HepG2 (cell line): ENCODE data around the gene MPC1. TPM values are rescaled to one million over a fixed set of nuclear protein-coding genes. Genes with fewer than 3 reads are reported as not detected.

Source experiments
- FOXO1 ChIP-seq: sonication (generic); formaldehyde crosslinking; IDR thresholded peaks from 2 replicates; pipeline ENCODE4 v1.4.0; 2020; ENCODE audit warnings: missing genetic modification reagents
- HNF4G ChIP-seq, 2 experiments: sonication (generic) in 1 of 2; formaldehyde crosslinking in 1 of 2; IDR thresholded peaks; 2 replicates each; pipeline versions ENCODE4 v1.4.0 to v1.6.1; 2011 to 2020; ENCODE audit warnings: borderline replicate concordance in 2 of 2, low read depth in 2 of 2, mild to moderate bottlenecking in 2 of 2, low read length in 1 of 2, missing genetic modification reagents in 1 of 2, moderate library complexity in 1 of 2
- HOXA3 ChIP-seq: sonication (generic); formaldehyde crosslinking; IDR thresholded peaks from 2 replicates; pipeline ENCODE4 v1.5.0; 2020; ENCODE audit warnings: missing genetic modification reagents
- KAT8 ChIP-seq: IDR thresholded peaks from 2 replicates; pipeline ENCODE4 v1.6.1; 2016; ENCODE audit warnings: missing genetic modification reagents, missing compliant biosample characterization
- KLF13 ChIP-seq: sonication (generic); formaldehyde crosslinking; IDR thresholded peaks from 2 replicates; pipeline ENCODE4 v1.4.0; 2020; ENCODE audit warnings: mild to moderate bottlenecking, missing genetic modification reagents
- LCORL ChIP-seq, 2 experiments: fragments of 450-650 bp in 1 of 2; sonication (generic) in 1 of 2; formaldehyde crosslinking in 1 of 2; IDR thresholded peaks; 2 replicates each; pipeline versions ENCODE4 v1.5.0 to v1.6.1; 2017 to 2020; ENCODE audit warnings: antibody characterized with exemption in 1 of 2, missing genetic modification reagents in 1 of 2
- MBNL3 ChIP-seq: fragments of 250-450 bp; sonication (Bioruptor Pico); conservative IDR thresholded peaks from 2 replicates; pipeline ENCODE4 v1.8.0; 2022; ENCODE audit warnings: mild to moderate bottlenecking, inconsistent platforms
- MTF2 ChIP-seq: sonication (generic); formaldehyde crosslinking; IDR thresholded peaks from 2 replicates; pipeline ENCODE4 v1.5.0; 2020; ENCODE audit warnings: missing genetic modification reagents, borderline replicate concordance
- PCBP1 ChIP-seq: fragments of 200-400 bp; formaldehyde crosslinking; IDR thresholded peaks from 2 replicates; pipeline ENCODE4 v1.6.1; 2017; ENCODE audit warnings: mild to moderate bottlenecking, low read depth, low read length, borderline replicate concordance
- SAP130 ChIP-seq: IDR thresholded peaks from 2 replicates; pipeline ENCODE4 v1.6.1; 2016; ENCODE audit warnings: low read depth
- SP140L ChIP-seq: sonication (generic); formaldehyde crosslinking; IDR thresholded peaks from 2 replicates; pipeline ENCODE4 v1.4.0; 2020; ENCODE audit warnings: missing genetic modification reagents, borderline replicate concordance
- ZNF251 ChIP-seq: sonication (generic); formaldehyde crosslinking; IDR thresholded peaks from 2 replicates; pipeline ENCODE4 v1.9.0; 2021; ENCODE audit warnings: mild to moderate bottlenecking, missing genetic modification reagents
- ZNF446 ChIP-seq: sonication (generic); formaldehyde crosslinking; IDR thresholded peaks from 2 replicates; pipeline ENCODE4 v1.5.0; 2020; ENCODE audit warnings: mild to moderate bottlenecking, missing genetic modification reagents
- ZNF510 ChIP-seq: sonication (generic); formaldehyde crosslinking; IDR thresholded peaks from 2 replicates; pipeline ENCODE4 v1.4.0; 2020; ENCODE audit warnings: low read depth, mild to moderate bottlenecking, missing genetic modification reagents
- ZNF766 ChIP-seq: sonication (generic); formaldehyde crosslinking; IDR thresholded peaks from 2 replicates; pipeline ENCODE4 v1.5.0; 2020; ENCODE audit warnings: missing genetic modification reagents, borderline replicate concordance
- ZZZ3 ChIP-seq: sonication (generic); formaldehyde crosslinking; IDR thresholded peaks from 2 replicates; pipeline ENCODE4 v1.4.0; 2020; ENCODE audit warnings: missing genetic modification reagents, mild to moderate bottlenecking, borderline replicate concordance
- polyA plus RNA-seq, 8 experiments: library from polyadenylated mRNA; depleted of rRNA in 3 of 8; stranded (reverse) in 7 of 8; unstranded in 1 of 8; fragments of >200 nt; fragmentation: Illumina TruSeq in 4 of 8; extraction: Trizol in 4 of 8; gene quantifications; 2 replicates each; pipeline versions ENCODE4 v1.2.1 to v1.2.3, GENCODE V29; 2011 to 2016; ENCODE audit warnings: low read depth in 4 of 8, missing spikeins in 1 of 8, mixed read lengths in 1 of 8; ENCODE audit not compliant: insufficient read depth in 1 of 8
- total RNA-seq, 5 experiments: library from RNA; depleted of rRNA; stranded (reverse); fragments of >200 nt; fragmentation: Illumina TruSeq; extraction: Trizol; gene quantifications; 2 replicates each; pipeline ENCODE4 v1.2.3, GENCODE V29; 2016; ENCODE audit warnings: low read depth in 1 of 5
- TF ChIP-seq, protein P1 (sequence below): IDR thresholded peaks from 2 replicates; pipeline ENCODE4 v1.4.0; 2020; ENCODE audit warnings: mild to moderate bottlenecking, missing genetic modification reagents
- TF ChIP-seq, protein P2 (sequence below): sonication (generic); formaldehyde crosslinking; conservative IDR thresholded peaks from 2 replicates; pipeline ENCODE4 v1.5.0; 2020; ENCODE audit warnings: missing genetic modification reagents
- TF ChIP-seq, protein P3 (sequence below): IDR thresholded peaks from 2 replicates; pipeline ENCODE4 v1.6.1; 2018; ENCODE audit warnings: missing genetic modification reagents, mild to moderate bottlenecking, missing compliant biosample characterization
- TF ChIP-seq, protein P4 (sequence below): sonication (generic); formaldehyde crosslinking; conservative IDR thresholded peaks from 2 replicates; pipeline ENCODE4 v1.4.0; 2020; ENCODE audit warnings: missing genetic modification reagents
- TF ChIP-seq, protein P5 (sequence below): IDR thresholded peaks from 2 replicates; pipeline ENCODE4 v1.6.1; 2016; ENCODE audit warnings: missing genetic modification reagents, missing compliant biosample characterization

MPC1 gene
- total and polyA plus RNA-seq, 2 of the 13 experiments (the other 11 are each of a cell fraction or from before 2014, with no cell fraction given), result 189 to 214 TPM

DNA sequence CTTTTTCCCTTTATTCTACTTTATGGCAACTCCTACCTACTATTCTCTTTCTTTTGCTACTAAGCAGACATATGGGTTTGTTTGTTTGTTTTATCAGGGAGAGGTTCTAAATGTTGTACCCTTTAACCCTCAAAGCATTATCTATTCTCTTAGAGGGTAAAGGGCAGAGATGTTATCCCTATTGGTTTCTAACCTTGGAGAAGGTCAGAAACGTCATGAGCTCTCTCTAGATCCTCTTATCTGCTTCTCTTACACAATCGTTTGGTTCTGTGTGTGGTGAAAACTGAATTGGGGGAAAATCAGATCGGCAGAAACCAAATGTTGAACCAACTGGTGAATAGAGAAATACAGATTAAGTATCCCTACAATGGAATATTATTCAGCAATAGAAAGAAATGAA, 6.4 kb upstream of the MPC1 start (continued):
- peak; percentile 37; the same call in 1 of the 2 replicates for TF ChIP-seq KAT8 (CRISPR knock-in tag)
- TF ChIP-seq ZZZ3 (CRISPR knock-in tag), result no peak
- peak; percentile 76; the same call in 1 of the 2 replicates for TF ChIP-seq HNF4G (IDR thresholded peaks at IDR 0.05; ENCODE audit: borderline replicate concordance, low read depth, low read length)
- no peak for TF ChIP-seq HNF4G (CRISPR knock-in tag; IDR thresholded peaks at IDR 0.05; ENCODE audit: borderline replicate concordance, low read depth)
- TF ChIP-seq, protein P1, sequence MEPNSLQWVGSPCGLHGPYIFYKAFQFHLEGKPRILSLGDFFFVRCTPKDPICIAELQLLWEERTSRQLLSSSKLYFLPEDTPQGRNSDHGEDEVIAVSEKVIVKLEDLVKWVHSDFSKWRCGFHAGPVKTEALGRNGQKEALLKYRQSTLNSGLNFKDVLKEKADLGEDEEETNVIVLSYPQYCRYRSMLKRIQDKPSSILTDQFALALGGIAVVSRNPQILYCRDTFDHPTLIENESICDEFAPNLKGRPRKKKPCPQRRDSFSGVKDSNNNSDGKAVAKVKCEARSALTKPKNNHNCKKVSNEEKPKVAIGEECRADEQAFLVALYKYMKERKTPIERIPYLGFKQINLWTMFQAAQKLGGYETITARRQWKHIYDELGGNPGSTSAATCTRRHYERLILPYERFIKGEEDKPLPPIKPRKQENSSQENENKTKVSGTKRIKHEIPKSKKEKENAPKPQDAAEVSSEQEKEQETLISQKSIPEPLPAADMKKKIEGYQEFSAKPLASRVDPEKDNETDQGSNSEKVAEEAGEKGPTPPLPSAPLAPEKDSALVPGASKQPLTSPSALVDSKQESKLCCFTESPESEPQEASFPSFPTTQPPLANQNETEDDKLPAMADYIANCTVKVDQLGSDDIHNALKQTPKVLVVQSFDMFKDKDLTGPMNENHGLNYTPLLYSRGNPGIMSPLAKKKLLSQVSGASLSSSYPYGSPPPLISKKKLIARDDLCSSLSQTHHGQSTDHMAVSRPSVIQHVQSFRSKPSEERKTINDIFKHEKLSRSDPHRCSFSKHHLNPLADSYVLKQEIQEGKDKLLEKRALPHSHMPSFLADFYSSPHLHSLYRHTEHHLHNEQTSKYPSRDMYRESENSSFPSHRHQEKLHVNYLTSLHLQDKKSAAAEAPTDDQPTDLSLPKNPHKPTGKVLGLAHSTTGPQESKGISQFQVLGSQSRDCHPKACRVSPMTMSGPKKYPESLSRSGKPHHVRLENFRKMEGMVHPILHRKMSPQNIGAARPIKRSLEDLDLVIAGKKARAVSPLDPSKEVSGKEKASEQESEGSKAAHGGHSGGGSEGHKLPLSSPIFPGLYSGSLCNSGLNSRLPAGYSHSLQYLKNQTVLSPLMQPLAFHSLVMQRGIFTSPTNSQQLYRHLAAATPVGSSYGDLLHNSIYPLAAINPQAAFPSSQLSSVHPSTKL (CRISPR knock-in tag), result peak; percentile 84
- TF ChIP-seq ZNF766 (CRISPR knock-in tag), result no peak
- no peak for TF ChIP-seq LCORL (IDR thresholded peaks at IDR 0.05)
- TF ChIP-seq LCORL (CRISPR knock-in tag; IDR thresholded peaks at IDR 0.05), result peak; percentile 86
- no peak for TF ChIP-seq MBNL3 (CRISPR knock-in tag)
- no peak for TF ChIP-seq ZNF510
- TF ChIP-seq, protein P2, sequence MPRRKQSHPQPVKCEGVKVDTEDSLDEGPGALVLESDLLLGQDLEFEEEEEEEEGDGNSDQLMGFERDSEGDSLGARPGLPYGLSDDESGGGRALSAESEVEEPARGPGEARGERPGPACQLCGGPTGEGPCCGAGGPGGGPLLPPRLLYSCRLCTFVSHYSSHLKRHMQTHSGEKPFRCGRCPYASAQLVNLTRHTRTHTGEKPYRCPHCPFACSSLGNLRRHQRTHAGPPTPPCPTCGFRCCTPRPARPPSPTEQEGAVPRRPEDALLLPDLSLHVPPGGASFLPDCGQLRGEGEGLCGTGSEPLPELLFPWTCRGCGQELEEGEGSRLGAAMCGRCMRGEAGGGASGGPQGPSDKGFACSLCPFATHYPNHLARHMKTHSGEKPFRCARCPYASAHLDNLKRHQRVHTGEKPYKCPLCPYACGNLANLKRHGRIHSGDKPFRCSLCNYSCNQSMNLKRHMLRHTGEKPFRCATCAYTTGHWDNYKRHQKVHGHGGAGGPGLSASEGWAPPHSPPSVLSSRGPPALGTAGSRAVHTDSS (CRISPR knock-in tag), result no peak
- TF ChIP-seq SAP130 (CRISPR knock-in tag), result peak; percentile 67
- TF ChIP-seq, protein P3, sequence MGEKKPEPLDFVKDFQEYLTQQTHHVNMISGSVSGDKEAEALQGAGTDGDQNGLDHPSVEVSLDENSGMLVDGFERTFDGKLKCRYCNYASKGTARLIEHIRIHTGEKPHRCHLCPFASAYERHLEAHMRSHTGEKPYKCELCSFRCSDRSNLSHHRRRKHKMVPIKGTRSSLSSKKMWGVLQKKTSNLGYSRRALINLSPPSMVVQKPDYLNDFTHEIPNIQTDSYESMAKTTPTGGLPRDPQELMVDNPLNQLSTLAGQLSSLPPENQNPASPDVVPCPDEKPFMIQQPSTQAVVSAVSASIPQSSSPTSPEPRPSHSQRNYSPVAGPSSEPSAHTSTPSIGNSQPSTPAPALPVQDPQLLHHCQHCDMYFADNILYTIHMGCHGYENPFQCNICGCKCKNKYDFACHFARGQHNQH (CRISPR knock-in tag), result no peak
- TF ChIP-seq ZNF251 (CRISPR knock-in tag), result no peak
- TF ChIP-seq, protein P4, sequence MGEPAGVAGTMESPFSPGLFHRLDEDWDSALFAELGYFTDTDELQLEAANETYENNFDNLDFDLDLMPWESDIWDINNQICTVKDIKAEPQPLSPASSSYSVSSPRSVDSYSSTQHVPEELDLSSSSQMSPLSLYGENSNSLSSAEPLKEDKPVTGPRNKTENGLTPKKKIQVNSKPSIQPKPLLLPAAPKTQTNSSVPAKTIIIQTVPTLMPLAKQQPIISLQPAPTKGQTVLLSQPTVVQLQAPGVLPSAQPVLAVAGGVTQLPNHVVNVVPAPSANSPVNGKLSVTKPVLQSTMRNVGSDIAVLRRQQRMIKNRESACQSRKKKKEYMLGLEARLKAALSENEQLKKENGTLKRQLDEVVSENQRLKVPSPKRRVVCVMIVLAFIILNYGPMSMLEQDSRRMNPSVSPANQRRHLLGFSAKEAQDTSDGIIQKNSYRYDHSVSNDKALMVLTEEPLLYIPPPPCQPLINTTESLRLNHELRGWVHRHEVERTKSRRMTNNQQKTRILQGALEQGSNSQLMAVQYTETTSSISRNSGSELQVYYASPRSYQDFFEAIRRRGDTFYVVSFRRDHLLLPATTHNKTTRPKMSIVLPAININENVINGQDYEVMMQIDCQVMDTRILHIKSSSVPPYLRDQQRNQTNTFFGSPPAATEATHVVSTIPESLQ, result 0 out of 2 replicates have a peak, but pooled peaks have one; percentile 43
- no peak for TF ChIP-seq SP140L
- no peak for TF ChIP-seq MTF2 (CRISPR knock-in tag)
- TF ChIP-seq ZNF446, result no peak
- TF ChIP-seq KLF13, result no peak
- TF ChIP-seq, protein P5, sequence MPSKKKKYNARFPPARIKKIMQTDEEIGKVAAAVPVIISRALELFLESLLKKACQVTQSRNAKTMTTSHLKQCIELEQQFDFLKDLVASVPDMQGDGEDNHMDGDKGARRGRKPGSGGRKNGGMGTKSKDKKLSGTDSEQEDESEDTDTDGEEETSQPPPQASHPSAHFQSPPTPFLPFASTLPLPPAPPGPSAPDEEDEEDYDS, result peak; percentile 24; the same call in 1 of the 2 replicates
- TF ChIP-seq PCBP1, result no peak
- 0 out of 2 replicates have a peak, but pooled peaks have one; percentile 20 for TF ChIP-seq FOXO1
- peak; percentile 44; the same call in 1 of the 2 replicates for TF ChIP-seq HOXA3 (CRISPR knock-in tag)
